Kidney epithelial cell (primary cell): ENCODE results near the gene EHD1. TPM values are rescaled to one million over a fixed set of nuclear protein-coding genes. Genes with fewer than 3 reads are reported as not detected.
A peak's percentile ranks its signal among the peaks of the same experiment; 100 is the strongest.

Experiments used
- DNase-seq: peaks from one replicate; pipeline ENCODE4 v3.0.0-alpha.2; 2010; ENCODE audit warnings: low read depth
- H3K27me3 ChIP-seq: 2 replicates; pipeline ENCODE4 v1.6.0; 2011; ENCODE audit warnings: low read length; ENCODE audit not compliant: control insufficient read depth, insufficient read depth
- H3K36me3 ChIP-seq: 2 replicates; pipeline ENCODE4 v1.5.1; 2011; ENCODE audit warnings: low read length; ENCODE audit not compliant: control insufficient read depth, insufficient read depth
- H3K4me3 ChIP-seq: 2 replicates; pipeline ENCODE4 v1.5.1; 2011; ENCODE audit warnings: low read depth, mild to moderate bottlenecking, control low read depth, low read length
- CTCF ChIP-seq: IDR thresholded peaks from 2 replicates; pipeline ENCODE4 v1.5.1; 2011; ENCODE audit warnings: mild to moderate bottlenecking, moderate library complexity, low read length, control low read depth, inconsistent platforms; ENCODE audit not compliant: insufficient read depth, poor library complexity, severe bottlenecking
- total RNA-seq: library from RNA; depleted of rRNA; stranded (reverse); fragments of >200 nt; gene quantifications from 2 replicates; pipeline ENCODE4 v1.2.3, GENCODE V29; 2015

Gene EHD1
- total RNA-seq, 1 donor from 2014 or later, result 100 TPM

- Histone ChIP-seq H3K27me3 (no peaks in the 10 kb centered on the region), H3K36me3 (no peaks in the 10 kb centered on the region), H3K4me3 (no peak overlapping the region)
- no peak for TF ChIP-seq CTCF
- DNase-seq, result no peak
Observed at GRCh38 chr11:64881476-64881875, 3.1 kb upstream of the EHD1 start.

DNA sequence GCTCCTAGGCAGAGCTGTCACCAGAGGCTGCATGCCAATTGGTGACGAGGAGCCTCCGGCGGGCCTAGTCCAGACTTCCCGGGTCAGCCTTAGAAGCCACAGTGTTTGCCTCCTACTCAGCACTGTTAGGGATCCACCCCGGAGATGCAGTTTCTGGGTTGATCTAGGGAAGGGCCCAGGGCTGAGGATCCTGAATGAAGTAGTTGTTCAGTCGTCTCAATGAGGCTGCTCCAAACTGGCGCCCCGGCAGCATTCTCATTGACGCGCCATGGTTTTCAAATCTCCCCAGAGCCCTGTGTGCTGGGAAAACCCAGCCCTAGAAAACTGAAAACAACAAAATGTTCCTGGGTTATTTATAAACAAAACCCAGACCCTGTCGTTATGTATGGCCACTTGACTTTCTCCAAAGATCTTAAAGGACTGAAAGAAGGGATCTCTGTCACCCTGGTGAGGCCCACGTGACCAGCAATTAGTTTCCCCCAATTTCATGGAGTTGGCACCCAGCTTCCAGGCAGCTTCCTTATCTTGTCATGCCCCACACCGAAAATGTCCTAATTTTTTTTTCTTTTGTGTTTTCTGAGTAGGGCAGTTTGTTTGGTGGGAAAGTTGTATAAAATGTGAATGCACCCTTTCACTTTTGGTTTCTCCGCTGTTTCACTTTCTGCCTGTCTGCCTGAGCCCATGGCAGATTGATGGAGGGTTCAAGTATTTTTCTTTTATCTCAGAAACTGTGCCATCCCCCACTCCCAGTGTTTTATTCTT lies 2.0 kb upstream of the EHD1 start:
- DNase-seq, result no peak
- Histone ChIP-seq H3K36me3 (no peaks in the 10 kb centered on the region), H3K27me3 (no peaks in the 10 kb centered on the region), H3K4me3 (no peak overlapping the region)
- no peak for TF ChIP-seq CTCF

DNA sequence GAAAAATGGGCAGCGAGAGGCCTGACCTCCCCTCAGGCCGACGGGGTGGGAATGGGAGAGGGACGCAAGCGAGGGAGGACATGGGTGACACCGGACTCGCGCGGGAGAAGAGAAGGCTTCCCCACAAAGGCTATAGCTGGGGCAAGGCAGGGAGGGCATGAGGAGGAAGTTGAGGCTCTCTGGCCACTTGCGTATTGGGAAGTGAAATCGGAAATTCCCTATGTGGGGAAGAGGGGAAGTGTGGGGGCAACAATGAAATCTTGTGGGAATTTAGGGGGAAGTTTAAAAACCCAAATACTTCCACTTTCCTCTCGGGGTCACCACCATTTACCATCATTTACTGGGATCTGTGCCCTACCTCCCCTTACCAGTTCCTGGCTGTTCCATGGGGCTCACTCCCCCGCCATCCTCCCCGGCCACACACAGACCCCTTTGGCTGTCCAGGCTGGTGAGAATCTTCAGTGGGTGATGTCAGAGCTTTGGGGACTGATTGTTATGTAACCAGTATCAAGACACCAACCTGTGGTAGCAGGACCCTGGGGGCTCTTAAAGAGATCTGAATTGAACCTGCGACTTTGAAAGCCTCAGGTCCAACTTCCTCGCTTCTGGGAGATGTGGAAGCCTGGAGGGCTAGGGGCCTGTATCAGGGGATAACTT lies 951 bp upstream of the EHD1 start:
- no peak for DNase-seq
- Histone ChIP-seq H3K36me3 (no peaks in the 10 kb centered on the region), H3K4me3 (peak overlapping the region; percentile 61), H3K27me3 (no peaks in the 10 kb centered on the region)
- no peak for TF ChIP-seq CTCF

- no peak for TF ChIP-seq CTCF
- no peaks in the 10 kb centered on the region for H3K36me3 ChIP-seq
- no peaks in the 10 kb centered on the region for H3K27me3 ChIP-seq
- DNase-seq, result no peak
- H3K4me3 ChIP-seq, result peak overlapping the region; percentile 89
Observed at GRCh38 chr11:64878223-64878493, 263 bp downstream of the EHD1 start.

DNA sequence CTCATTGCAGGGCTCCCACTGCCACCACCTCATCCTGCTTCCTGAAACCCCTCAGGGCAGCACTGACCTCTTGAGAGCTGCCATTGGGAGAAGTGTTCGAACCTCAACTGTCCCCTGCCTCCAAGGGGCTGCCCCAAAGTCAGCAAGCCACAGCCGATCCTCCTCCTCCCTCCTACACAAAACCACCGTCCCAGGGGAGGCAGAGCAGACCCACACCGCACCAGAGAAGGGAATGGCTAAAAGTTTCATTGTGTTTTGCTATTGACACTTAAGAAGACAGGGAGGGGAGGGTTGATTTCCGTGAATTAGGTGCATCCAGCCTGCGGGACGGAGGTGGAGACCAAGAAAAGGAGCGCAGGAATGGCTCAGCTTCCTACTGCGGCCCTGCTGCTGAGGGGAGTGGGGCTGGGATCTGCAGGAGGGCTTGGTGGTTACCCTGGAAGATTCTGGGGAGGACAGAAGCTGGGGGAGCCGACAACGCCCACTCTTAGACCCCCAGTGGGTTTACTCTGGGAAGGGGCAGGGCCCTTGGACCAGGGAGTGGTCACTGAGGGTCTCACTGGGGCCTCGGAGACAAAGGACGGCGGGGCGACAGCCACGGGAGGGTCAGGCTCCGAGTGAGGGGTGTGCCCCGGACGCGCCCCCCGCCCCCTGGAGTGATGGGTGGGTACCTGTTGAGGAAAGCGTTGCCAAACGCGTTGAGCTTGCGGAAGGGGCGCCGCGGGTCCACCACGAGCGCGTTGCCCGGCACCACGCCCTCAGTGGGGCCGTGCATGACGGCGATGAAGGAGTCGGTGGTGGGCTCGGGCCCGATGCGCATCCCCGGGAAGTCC lies 815 bp downstream of the EHD1 start:
- no peak for TF ChIP-seq CTCF
- H3K27me3 ChIP-seq, result no peaks in the 10 kb centered on the region
- peaks cover 1% of the 10 kb centered on the region for H3K36me3 ChIP-seq
- DNase-seq, result no peak
- H3K4me3 ChIP-seq, result peak overlapping the region; percentile 89
